Activated naive CD4-positive, alpha-beta T cell treated with anti-CD3 and anti-CD28 coated beads, Interleukin-2, amount 50 U/mL, for 72 hours (primary cell): ENCODE results near the gene IL17RB. TPM values are rescaled to one million over a fixed set of nuclear protein-coding genes. Genes with fewer than 3 reads are reported as not detected.
A peak's percentile ranks its signal among the peaks of the same experiment; 100 is the strongest.

Experiments
- ATAC-seq, 2 donors: fragments of 150-1000 bp; cut with Tn5 transposase; 2 replicates each; pipeline ENCODE4 v1.10.0; 2021; ENCODE audit warnings: mild to moderate bottlenecking in 2 of 2, moderate library complexity in 2 of 2
- DNase-seq, 2 donors: peaks; one replicate each; pipeline ENCODE4 v3.0.0; 2021 to 2022; ENCODE audit warnings: low spot score in 2 of 2
- H3K27ac Mint-ChIP-seq, 2 donors: one replicate each; pipeline ENCODE4 v1.8.0; 2022; ENCODE audit warnings: mild to moderate bottlenecking in 2 of 2, mixed read lengths in 2 of 2
- H3K36me3 Mint-ChIP-seq, 2 donors: one replicate each; pipeline ENCODE4 v1.8.0; 2022; ENCODE audit warnings: mixed read lengths in 2 of 2
- H3K9me3 Mint-ChIP-seq, 2 donors: one replicate each; pipeline ENCODE4 v1.8.0; 2022; ENCODE audit warnings: mixed read lengths in 2 of 2
- total RNA-seq, 2 donors: library from RNA; stranded (reverse); gene quantifications; one replicate each; pipeline ENCODE4 v1.2.3, GENCODE V29; 2022

Gene IL17RB
- total RNA-seq, 2 donors from 2014 or later: 0.12 to 0.18 TPM

GRCh38 chr3:53880396-53881345 is 34.3 kb downstream of the IL17RB start:
- H3K36me3 Mint-ChIP-seq: peaks cover 12 to 25% of the 10 kb centered on the region in 2 donors
- H3K27ac Mint-ChIP-seq: peak overlapping the region; percentile 79 to 89
- ATAC-seq: no peak
- H3K9me3 Mint-ChIP-seq: peaks cover 0 to 4% of the 10 kb centered on the region in 2 donors
- no peak for DNase-seq

- ATAC-seq (peak; percentile 89 to 93), DNase-seq (peak; percentile 86 to 90)
- H3K27ac Mint-ChIP-seq: peak within 1 kb of the TSS; percentile 89 to 100
- peaks cover 0 to 4% of the 10 kb centered on the region in 2 donors for H3K9me3 Mint-ChIP-seq
- H3K36me3 Mint-ChIP-seq: peaks cover 12 to 19% of the 10 kb centered on the region in 2 donors
Measured at GRCh38 chr3:53881691-53882593, 35.6 kb downstream of the IL17RB start, which contains the start of gene ACTR8. TSS of gene ACTR8 (minus strand) at chr3:53882152. CDS start at chr3:53882101, 51 bp downstream.

DNA sequence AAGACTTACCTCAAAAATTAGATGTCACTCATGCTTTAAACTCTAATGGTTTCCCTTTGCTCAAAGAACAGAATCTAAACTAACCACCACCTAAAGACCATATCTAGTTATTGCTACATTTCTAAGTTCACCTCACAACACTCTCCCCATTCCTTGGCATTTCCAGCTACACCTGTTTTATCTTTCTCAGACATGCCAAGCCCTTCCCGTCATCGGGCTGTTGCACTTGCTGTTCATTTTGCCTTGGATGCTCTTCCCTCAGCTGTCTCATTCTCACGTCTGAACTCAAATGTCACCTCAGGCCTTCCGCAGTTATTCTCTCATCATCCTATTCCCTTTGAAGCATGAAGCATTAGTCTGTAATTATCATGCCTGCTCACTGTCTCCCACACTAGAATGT is 36.6 kb downstream of the IL17RB start:
- peaks cover 0 to 4% of the 10 kb centered on the region in 2 donors for H3K9me3 Mint-ChIP-seq
- DNase-seq: no peak
- peaks cover 10 to 24% of the 10 kb centered on the region in 2 donors for H3K36me3 Mint-ChIP-seq
- no peak for ATAC-seq
- H3K27ac Mint-ChIP-seq: peak overlapping the region; percentile 1 to 89

DNA sequence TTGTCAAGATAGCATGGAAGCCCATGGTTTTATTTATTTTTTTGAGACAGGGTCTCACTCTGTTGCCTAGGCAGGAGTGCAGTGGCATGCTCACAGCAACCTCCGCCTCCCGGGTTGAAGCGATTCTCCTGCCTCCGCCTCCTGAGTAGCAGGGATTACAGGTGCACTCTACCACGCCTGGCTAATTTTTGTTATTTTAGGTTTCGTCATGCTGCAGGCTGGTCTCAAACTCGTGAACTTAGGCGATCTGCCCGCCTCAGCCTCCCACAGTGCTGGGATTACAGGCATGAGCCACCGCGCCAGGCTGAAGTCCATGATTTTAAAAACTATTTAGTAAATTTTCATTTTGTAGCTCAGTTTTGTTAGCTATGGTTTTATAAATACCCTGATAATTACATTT is 38.3 kb downstream of the IL17RB start:
- no peak for DNase-seq
- H3K36me3 Mint-ChIP-seq: peaks cover 6 to 23% of the 10 kb centered on the region in 2 donors
- ATAC-seq: no peak
- no peak overlapping the region for H3K27ac Mint-ChIP-seq
- peaks cover 0 to 4% of the 10 kb centered on the region in 2 donors for H3K9me3 Mint-ChIP-seq

DNA sequence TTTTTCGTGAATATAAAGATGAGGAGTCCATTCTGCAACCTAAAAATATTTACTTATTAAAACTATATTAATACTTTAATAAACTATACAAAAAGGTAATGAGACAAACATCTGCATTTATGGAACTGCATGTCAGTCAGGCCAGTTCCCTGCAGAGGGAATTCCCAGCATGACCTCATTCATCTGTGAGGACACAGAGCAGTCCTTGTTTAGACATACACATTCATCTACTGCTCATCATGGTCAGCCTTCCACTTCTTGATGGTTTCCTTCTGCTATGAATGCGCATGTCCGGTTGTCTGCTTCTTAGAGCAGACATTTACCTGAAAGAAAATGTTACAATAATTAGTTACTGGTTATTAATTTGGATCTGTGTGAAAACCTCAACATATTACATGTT is 38.9 kb downstream of the IL17RB start:
- Mint-ChIP-seq H3K27ac (no peak overlapping the region), H3K9me3 (peaks cover 0 to 4% of the 10 kb centered on the region in 2 donors), H3K36me3 (peaks cover 10 to 23% of the 10 kb centered on the region in 2 donors)
- ATAC-seq: no peak
- DNase-seq: no peak

DNA sequence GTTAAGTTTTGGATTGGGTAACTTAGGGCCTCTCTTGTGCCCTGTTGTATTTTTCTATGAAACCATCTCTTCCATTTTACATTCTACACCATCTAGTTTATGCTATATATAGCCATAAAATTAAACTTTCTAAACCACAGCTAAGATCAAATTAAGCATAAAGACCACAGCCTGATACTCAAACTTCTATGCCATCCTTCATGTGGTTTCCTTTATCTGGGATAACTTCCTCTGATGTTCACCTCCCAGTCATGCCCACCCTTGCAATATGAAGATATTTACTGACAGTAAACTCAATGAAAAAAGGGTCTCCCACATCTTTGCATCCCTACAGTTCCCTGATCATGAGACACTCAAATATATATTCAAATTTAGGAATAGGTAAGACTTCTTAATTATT is 41.1 kb downstream of the IL17RB start:
- ATAC-seq (no peak), DNase-seq (no peak)
- Mint-ChIP-seq H3K36me3 (peaks cover 25 to 27% of the 10 kb centered on the region in 2 donors), H3K27ac (no peak overlapping the region), H3K9me3 (peaks cover 4 to 5% of the 10 kb centered on the region in 2 donors)

DNA sequence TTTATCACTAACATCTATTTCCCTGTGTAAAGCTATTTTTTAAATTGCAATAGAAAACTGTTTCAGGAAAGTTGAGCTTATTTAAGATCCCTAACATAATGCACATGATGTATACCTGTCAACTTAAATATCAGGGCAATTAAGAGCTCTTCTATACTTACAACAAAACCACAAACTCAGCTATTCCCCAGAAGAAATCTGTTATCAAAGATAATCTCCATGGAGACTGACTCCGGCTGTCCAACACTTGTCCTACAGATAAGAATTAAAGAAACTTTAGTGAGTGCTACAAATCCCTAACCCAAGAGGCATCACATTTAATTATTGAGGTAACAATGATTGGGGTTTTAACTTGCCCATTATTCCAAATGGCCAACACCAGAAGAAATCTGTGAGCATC is 41.9 kb downstream of the IL17RB start:
- Mint-ChIP-seq H3K9me3 (peaks cover 8 to 13% of the 10 kb centered on the region in 2 donors), H3K27ac (no peak overlapping the region), H3K36me3 (peaks cover 30 to 32% of the 10 kb centered on the region in 2 donors)
- DNase-seq: no peak
- no peak for ATAC-seq

GRCh38 chr3:53890726-53891475 is 44.5 kb downstream of the IL17RB start:
- DNase-seq: peak in 1 of 2 donors; percentile 30
- peaks cover 34 to 40% of the 10 kb centered on the region in 2 donors for H3K36me3 Mint-ChIP-seq
- peak overlapping the region; percentile 98 to 99 for H3K27ac Mint-ChIP-seq

GRCh38 chr3:53891497-53892285 is 45.3 kb downstream of the IL17RB start, which contains the start of gene SELENOK:
TSS of gene SELENOK (minus strand) at chr3:53891859.
- DNase-seq (peak; percentile 90 to 97), ATAC-seq (peak; percentile 95)
- peaks cover 34 to 40% of the 10 kb centered on the region in 2 donors for H3K36me3 Mint-ChIP-seq
- peak within 1 kb of the TSS; percentile 98 to 99 for H3K27ac Mint-ChIP-seq
- peaks cover 11 to 16% of the 10 kb centered on the region in 2 donors for H3K9me3 Mint-ChIP-seq

More at GRCh38 chr3:53890726-53891475, 44.5 kb downstream of the IL17RB start:
- peaks cover 11 to 16% of the 10 kb centered on the region in 2 donors for H3K9me3 Mint-ChIP-seq
- ATAC-seq: peak; percentile 8 to 23

GRCh38 chr3:53892286-53892637 is 45.9 kb downstream of the IL17RB start:
- no peak for DNase-seq
- H3K36me3 Mint-ChIP-seq: peaks cover 33 to 40% of the 10 kb centered on the region in 2 donors

GRCh38 chr3:53899750-53900149 is 53.4 kb downstream of the IL17RB start:
- no peaks in the 10 kb centered on the region for H3K9me3 Mint-ChIP-seq
- DNase-seq (no peak), ATAC-seq (no peak)
- H3K27ac Mint-ChIP-seq: no peak overlapping the region
- H3K36me3 Mint-ChIP-seq: no peaks in the 10 kb centered on the region

More at GRCh38 chr3:53892286-53892637, 45.9 kb downstream of the IL17RB start:
- peak overlapping the region; percentile 98 to 99 for H3K27ac Mint-ChIP-seq
- ATAC-seq: no peak
- peaks cover 11 to 16% of the 10 kb centered on the region in 2 donors for H3K9me3 Mint-ChIP-seq

DNA sequence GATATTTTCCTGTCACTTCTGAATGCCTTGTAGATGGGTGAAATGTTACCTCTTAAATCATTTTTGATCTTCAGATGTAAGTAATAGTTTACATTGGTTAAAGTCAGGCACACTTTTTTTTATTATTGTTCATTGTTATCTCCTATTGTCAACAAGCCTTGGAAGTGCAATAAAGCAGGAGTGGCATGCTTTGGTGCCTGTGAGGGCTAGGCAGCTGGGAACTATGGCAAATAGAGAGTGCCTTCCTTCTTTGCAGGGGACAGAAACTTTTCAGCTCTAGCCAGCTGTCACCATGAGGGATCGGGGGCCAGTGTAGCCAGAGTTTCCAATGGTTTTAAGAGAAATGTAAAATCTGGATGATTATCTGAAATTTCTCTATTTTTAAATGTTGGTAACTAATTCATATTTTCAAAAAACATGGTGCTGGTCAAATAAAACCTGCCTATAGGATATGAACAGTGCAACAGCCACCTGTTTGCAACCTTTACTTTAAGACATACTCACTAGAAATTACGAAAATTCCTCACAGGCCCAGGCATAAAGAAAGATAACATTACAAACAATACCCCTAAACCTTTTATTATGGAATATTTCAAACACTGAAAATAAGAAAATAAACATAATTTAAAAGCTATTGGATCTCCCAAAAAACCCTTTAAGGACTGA is 54.4 kb downstream of the IL17RB start:
- H3K27ac Mint-ChIP-seq: no peak overlapping the region
- ATAC-seq: no peak
- no peaks in the 10 kb centered on the region for H3K36me3 Mint-ChIP-seq
- H3K9me3 Mint-ChIP-seq: no peaks in the 10 kb centered on the region
- DNase-seq: no peak

DNA sequence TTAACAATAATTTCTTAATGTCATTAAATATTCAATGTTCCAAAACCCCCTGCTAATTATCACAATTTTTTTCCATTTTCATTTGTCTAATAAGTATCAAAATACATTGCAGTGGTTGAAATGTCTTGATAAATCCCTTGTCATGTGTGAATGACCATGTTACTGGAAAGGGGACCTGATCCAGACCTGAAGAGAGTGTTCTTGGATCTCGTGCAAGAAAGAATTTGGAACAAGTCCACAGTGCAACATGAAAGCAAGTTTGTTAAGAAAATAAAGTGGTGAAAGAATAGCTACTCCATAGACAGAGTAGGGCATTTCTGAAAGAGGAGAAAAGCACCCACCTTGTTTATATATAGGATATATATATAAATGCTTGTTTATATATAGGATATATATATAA is 55.7 kb downstream of the IL17RB start:
- DNase-seq (no peak), ATAC-seq (no peak)
- Mint-ChIP-seq H3K36me3 (no peaks in the 10 kb centered on the region), H3K27ac (no peak overlapping the region), H3K9me3 (no peaks in the 10 kb centered on the region)

- Mint-ChIP-seq H3K36me3 (no peaks in the 10 kb centered on the region), H3K27ac (no peak overlapping the region), H3K9me3 (no peaks in the 10 kb centered on the region)
- ATAC-seq: no peak
- DNase-seq: no peak
Measured at GRCh38 chr3:53902711-53903110, 56.3 kb downstream of the IL17RB start.

GRCh38 chr3:53913401-53913800 is 67.0 kb downstream of the IL17RB start:
- Mint-ChIP-seq H3K27ac (no peak overlapping the region), H3K36me3 (peaks cover 0 to 8% of the 10 kb centered on the region in 2 donors), H3K9me3 (peaks cover 0 to 4% of the 10 kb centered on the region in 2 donors)
- no peak for DNase-seq
- no peak for ATAC-seq
